ENCODE results near the gene ZBTB46.
"Not testable (repeated sequence)": the region's sequence is repeated elsewhere in the genome, so short reads cannot be mapped to it uniquely, and the experiment has no call there.

ZBTB46 gene

GRCh38 chr20:63732118-63733095 is 98.7 kb downstream of the ZBTB46 start:
- no peak overlapping the region for H3K4me3 ChIP-seq (ENCODE audit: low read depth, low read length)
- TF ChIP-seq, protein P1, sequence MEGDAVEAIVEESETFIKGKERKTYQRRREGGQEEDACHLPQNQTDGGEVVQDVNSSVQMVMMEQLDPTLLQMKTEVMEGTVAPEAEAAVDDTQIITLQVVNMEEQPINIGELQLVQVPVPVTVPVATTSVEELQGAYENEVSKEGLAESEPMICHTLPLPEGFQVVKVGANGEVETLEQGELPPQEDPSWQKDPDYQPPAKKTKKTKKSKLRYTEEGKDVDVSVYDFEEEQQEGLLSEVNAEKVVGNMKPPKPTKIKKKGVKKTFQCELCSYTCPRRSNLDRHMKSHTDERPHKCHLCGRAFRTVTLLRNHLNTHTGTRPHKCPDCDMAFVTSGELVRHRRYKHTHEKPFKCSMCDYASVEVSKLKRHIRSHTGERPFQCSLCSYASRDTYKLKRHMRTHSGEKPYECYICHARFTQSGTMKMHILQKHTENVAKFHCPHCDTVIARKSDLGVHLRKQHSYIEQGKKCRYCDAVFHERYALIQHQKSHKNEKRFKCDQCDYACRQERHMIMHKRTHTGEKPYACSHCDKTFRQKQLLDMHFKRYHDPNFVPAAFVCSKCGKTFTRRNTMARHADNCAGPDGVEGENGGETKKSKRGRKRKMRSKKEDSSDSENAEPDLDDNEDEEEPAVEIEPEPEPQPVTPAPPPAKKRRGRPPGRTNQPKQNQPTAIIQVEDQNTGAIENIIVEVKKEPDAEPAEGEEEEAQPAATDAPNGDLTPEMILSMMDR (IDR thresholded peaks at IDR 0.05; ENCODE audit: control insufficient read depth, extremely low read depth, insufficient read depth), result no peak
- no peak for DNase-seq (ENCODE audit: low read depth)

DNA sequence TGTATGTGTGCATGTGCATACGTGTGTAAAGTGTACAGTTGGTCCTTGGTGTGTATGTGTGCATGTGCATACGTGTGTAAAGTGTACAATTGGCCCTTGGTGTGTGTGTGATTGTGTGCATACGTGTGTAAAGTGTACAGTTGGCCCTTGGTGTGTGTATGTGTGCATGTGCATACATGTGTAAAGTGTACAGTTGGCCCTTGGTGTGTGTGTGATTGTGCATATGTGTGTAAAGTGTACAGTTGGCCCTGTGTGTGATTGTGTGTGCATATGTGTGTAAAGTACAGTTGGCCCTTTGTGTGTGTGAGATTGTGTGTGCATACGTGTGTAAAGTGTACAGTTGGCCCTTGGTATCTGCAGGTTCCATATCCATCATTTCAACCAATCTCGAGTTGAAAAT is 99.7 kb downstream of the ZBTB46 start:
- H3K4me3 ChIP-seq (ENCODE audit: low read depth, low read length), result no peak overlapping the region
- TF ChIP-seq, protein P1 (IDR thresholded peaks at IDR 0.05; ENCODE audit: control insufficient read depth, extremely low read depth, insufficient read depth), result no peak
- no peak for DNase-seq (ENCODE audit: low read depth)

DNA sequence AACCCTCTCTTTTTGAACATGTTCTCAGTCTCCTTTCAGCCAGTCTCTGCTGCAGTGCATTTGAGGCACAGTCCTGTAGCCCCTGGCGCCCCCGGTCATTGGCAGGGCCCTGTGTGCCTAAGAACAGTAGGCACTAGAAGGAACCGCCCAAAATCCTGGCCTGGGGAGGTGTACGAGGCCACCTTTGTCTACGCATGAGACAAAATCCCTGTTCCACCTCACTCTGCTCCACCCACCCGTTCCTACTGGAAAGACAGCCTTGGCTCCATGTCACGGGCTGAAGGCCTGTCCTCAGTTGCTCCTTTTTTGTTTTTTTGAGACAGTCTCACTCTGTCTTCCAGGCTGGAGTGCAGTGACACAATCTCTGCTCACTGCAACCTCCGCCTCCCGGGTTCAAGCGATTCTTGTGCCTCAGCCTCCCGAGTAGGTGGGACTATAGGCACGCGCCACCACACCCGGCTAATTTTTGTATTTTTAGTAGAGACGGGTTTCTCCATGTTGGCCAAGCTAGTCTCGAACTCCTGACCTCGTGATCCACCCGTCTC is 100.8 kb downstream of the ZBTB46 start:
- not testable (repeated sequence) for DNase-seq (ENCODE audit: low read depth); H3K4me3 ChIP-seq (ENCODE audit: low read depth, low read length)

- not testable (repeated sequence) for H3K4me3 ChIP-seq (ENCODE audit: low read depth, low read length); DNase-seq (ENCODE audit: low read depth)
Observed at GRCh38 chr20:63722967-63723622, 108.0 kb downstream of the ZBTB46 start.

DNA sequence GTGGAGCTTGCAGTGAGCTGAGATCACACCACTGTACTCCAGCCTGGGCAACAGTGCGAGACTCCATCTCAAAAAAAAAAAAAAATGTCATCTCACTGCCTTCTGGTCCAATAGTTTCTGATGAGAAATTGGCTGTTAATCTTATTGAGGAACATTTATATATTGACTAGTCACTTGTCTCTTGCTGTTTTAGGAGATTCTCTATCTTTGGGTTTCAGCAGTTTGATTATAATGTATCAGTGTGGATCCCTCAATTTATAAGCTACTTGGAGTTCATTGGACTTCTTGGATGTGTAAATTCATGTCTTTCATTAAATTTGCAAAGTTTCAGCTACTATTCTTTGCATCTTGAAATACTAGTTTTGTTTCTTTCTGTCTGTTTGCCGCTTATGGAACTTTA is 112.1 kb downstream of the ZBTB46 start:
- TF ChIP-seq, protein P1 (IDR thresholded peaks at IDR 0.05; ENCODE audit: control insufficient read depth, extremely low read depth, insufficient read depth), result no peak
- no peak for DNase-seq (ENCODE audit: low read depth)

GRCh38 chr20:63714858-63715257 is 116.2 kb downstream of the ZBTB46 start:
- no peak overlapping the region for H3K4me3 ChIP-seq (ENCODE audit: low read depth, low read length)
- TF ChIP-seq, protein P1 (IDR thresholded peaks at IDR 0.05; ENCODE audit: control insufficient read depth, extremely low read depth, insufficient read depth), result no peak

More for the DNA sequence above, 112.1 kb downstream of the ZBTB46 start:
- no peak overlapping the region for H3K4me3 ChIP-seq (ENCODE audit: low read depth, low read length)

DNA sequence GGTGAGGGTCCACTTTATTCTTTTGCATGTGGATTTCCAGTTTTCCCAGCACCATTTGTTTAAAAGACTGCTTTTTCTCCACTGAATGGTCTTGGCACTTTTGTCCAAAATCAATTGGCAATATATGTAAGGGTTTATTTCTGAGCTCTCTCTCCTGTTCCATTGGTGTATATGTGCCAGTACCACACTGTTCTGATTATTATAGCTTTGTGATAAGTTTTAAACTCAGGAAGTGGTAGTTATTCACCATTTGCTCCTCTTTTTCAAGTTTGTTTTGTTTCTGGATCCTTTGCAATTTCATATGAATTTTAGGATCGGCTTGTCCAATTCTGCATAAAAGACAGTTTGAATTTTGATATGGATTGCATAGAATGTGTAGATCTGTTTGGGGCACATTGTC is 118.9 kb downstream of the ZBTB46 start:
- H3K4me3 ChIP-seq (ENCODE audit: low read depth, low read length), result no peak overlapping the region
- DNase-seq (ENCODE audit: low read depth), result no peak
- TF ChIP-seq, protein P1 (IDR thresholded peaks at IDR 0.05; ENCODE audit: control insufficient read depth, extremely low read depth, insufficient read depth), result no peak

More at GRCh38 chr20:63714858-63715257, 116.2 kb downstream of the ZBTB46 start:
- DNase-seq (ENCODE audit: low read depth), result no peak
